ENCODE results near the gene BCR. TPM values are rescaled to one million over a fixed set of nuclear protein-coding genes. Genes with fewer than 3 reads are reported as not detected.
A peak's percentile ranks its signal among the peaks of the same experiment; 100 is the strongest.

The BCR gene
- total and polyA plus RNA-seq, 10 donors: 15.2 to 64.8 (median 50.7) TPM

- Histone ChIP-seq H3K4me3 (no peak overlapping the region), H3K27me3 (replicated peaks in 1 of 7) (no peaks in the 10 kb centered on the region), H3K4me1 (peaks cover 34 to 97% (median 62%) of the 10 kb centered on the region in 6 donors), H3K36me3 (peaks cover 0 to 21% (median 0%) of the 10 kb centered on the region in 6 donors), H3K9me3 (no peaks in the 10 kb centered on the region), H3K27ac (peak overlapping the region in 1 of 8 donors; percentile 17)
- TF ChIP-seq POLR2AphosphoS5 (IDR thresholded peaks at IDR 0.05) (no peak), POLR2A (IDR thresholded peaks at IDR 0.05) (no peak), CTCF (IDR thresholded peaks at IDR 0.05 in 8 of 11, conservative IDR thresholded peaks at IDR 0.05 in 3 of 11) (no peak)
- DNase-seq: peak; percentile 56
- 61 to 75% (median 67%) methylated on average over 10 of the region's 10 CpGs for WGBS, 5 donors
- intact Hi-C loops (cut with DNase I; ENCODE audit: low total_unique reads): no loop called here
These were observed 32.0 kb downstream of the BCR start for GRCh38 chr22:23212061-23213021.

GRCh38 chr22:23213022-23213555 lies 32.8 kb downstream of the BCR start:
- intact Hi-C loops (cut with DNase I; ENCODE audit: low total_unique reads): no loop called here
- Histone ChIP-seq H3K36me3 (peaks cover 0 to 14% (median 0%) of the 10 kb centered on the region in 6 donors), H3K4me3 (no peak overlapping the region), H3K9me3 (no peaks in the 10 kb centered on the region), H3K27ac (peak overlapping the region in 1 of 8 donors; percentile 17), H3K4me1 (peaks cover 39 to 97% (median 63%) of the 10 kb centered on the region in 6 donors), H3K27me3 (replicated peaks in 1 of 7) (no peaks in the 10 kb centered on the region)
- WGBS, 5 donors: 76 to 81% (median 79%) methylated on average over 11 to 13 of the region's 13 CpGs
- TF ChIP-seq CTCF (IDR thresholded peaks at IDR 0.05 in 8 of 11, conservative IDR thresholded peaks at IDR 0.05 in 3 of 11) (no peak), POLR2A (IDR thresholded peaks at IDR 0.05) (no peak), POLR2AphosphoS5 (IDR thresholded peaks at IDR 0.05) (peak in 1 of 3 donors; percentile 36)
- DNase-seq: peak; percentile 51

- no peak overlapping the region for H3K4me3 ChIP-seq
- intact Hi-C loops (cut with DNase I; ENCODE audit: low total_unique reads): no loop called here
- TF ChIP-seq CTCF (IDR thresholded peaks at IDR 0.05 in 8 of 11, conservative IDR thresholded peaks at IDR 0.05 in 3 of 11) (no peak), POLR2A (IDR thresholded peaks at IDR 0.05) (no peak), POLR2AphosphoS5 (IDR thresholded peaks at IDR 0.05) (no peak)
- H3K27me3 ChIP-seq (replicated peaks in 1 of 7): no peaks in the 10 kb centered on the region
- peaks cover 0 to 11% (median 0%) of the 10 kb centered on the region in 6 donors for H3K36me3 ChIP-seq
- H3K4me1 ChIP-seq: peaks cover 43 to 97% (median 67%) of the 10 kb centered on the region in 6 donors
- H3K9me3 ChIP-seq: no peaks in the 10 kb centered on the region
- H3K27ac ChIP-seq: peak overlapping the region in 7 of 8 donors; percentile 13 to 68 (median 35)
- DNase-seq: peak; percentile 0
- 60 to 67% (median 62%) methylated on average over 11 of the region's 11 CpGs for WGBS, 5 donors
These were observed 33.4 kb downstream of the BCR start for GRCh38 chr22:23213581-23214334.
